ENCODE results near the gene DNASE1L3. TPM values are rescaled to one million over a fixed set of nuclear protein-coding genes. Genes with fewer than 3 reads are reported as not detected.

The DNASE1L3 gene
- total and polyA plus RNA-seq, 2 of the 13 experiments (the other 11 are each of a cell fraction or from before 2014, with no cell fraction given): 0.86 to 1.7 TPM

- TF ChIP-seq ZFP91 (CRISPR knock-in tag; IDR thresholded peaks at IDR 0.05; ENCODE audit: borderline replicate concordance) (peak; percentile 90), IKZF5 (CRISPR knock-in tag; IDR thresholded peaks at IDR 0.05) (no peak; the same call in 1 of the 2 replicates), ZNF431 (CRISPR knock-in tag; IDR thresholded peaks at IDR 0.05; ENCODE audit: borderline replicate concordance, low read depth) (no peak), REPIN1 (CRISPR knock-in tag; IDR thresholded peaks at IDR 0.05; ENCODE audit: borderline replicate concordance, low read depth) (no peak), FLYWCH1 (CRISPR knock-in tag; IDR thresholded peaks at IDR 0.05) (no peak), SRSF1 (optimal IDR thresholded peaks at IDR 0.05; ENCODE audit: low read depth, low read length) (no peak), MTF1 (CRISPR knock-in tag; IDR thresholded peaks at IDR 0.05) (no peak), SATB2 (CRISPR knock-in tag; IDR thresholded peaks at IDR 0.05) (no peak), ZSCAN25 (CRISPR knock-in tag; IDR thresholded peaks at IDR 0.05) (no peak), ZNF704 (CRISPR knock-in tag; IDR thresholded peaks at IDR 0.05; ENCODE audit: borderline replicate concordance) (no peak), ARID4A (CRISPR knock-in tag; IDR thresholded peaks at IDR 0.05; ENCODE audit: borderline replicate concordance) (peak; percentile 57; the same call in 1 of the 2 replicates), MLX (CRISPR knock-in tag; IDR thresholded peaks at IDR 0.05) (no peak), TERF1 (CRISPR knock-in tag; IDR thresholded peaks at IDR 0.05) (no peak), MAFG (CRISPR knock-in tag; IDR thresholded peaks at IDR 0.05) (no peak), ATF1 (CRISPR knock-in tag; IDR thresholded peaks at IDR 0.05) (no peak)
Observed at GRCh38 chr3:58237238-58237940, 26.6 kb upstream of the DNASE1L3 start, which contains the start of gene ABHD6 (continued).
